SK-N-SH (cell line): Measurements from ENCODE around the gene COBL. TPM values are rescaled to one million over a fixed set of nuclear protein-coding genes. Genes with fewer than 3 reads are reported as not detected.

ENCODE experiments used
- CTCF ChIA-PET: fragments of 300-600, 350-600 bp; formaldehyde crosslinking; extraction: SDS; loops from one replicate; lab custom pipeline; 2021; lab: Yijun Ruan, JAX
- POLR2A ChIA-PET: fragments of 350-600 bp; sonication (Branson Sonifier 250); formaldehyde crosslinking; extraction: SDS; loops from one replicate; lab custom pipeline; 2020; ENCODE audit warnings: antibody characterized with exemption, inconsistent platforms; lab: Yijun Ruan, JAX
- DNase-seq: peaks from one replicate; pipeline ENCODE4 v3.0.0; 2012
- H2AFZ ChIP-seq: fragments of 200-600 bp; sonication (generic); 2 replicates; pipeline ENCODE4 v1.8.1; 2016; ENCODE audit warnings: antibody characterized with exemption, mild to moderate bottlenecking, low read depth
- H3F3A ChIP-seq: fragments of 200-600 bp; sonication (generic); replicated peaks from 2 replicates; pipeline ENCODE3; 2016; ENCODE audit warnings: antibody characterized with exemption, mild to moderate bottlenecking; ENCODE audit not compliant: insufficient read depth
- H3K27ac ChIP-seq, 2 experiments: fragments of 200-500 bp in 1 of 2; fragments of 200-600 bp in 1 of 2; sonication (Bioruptor generic) in 1 of 2; sonication (generic), shearing (Covaris generic) in 1 of 2; 2 replicates each; pipeline versions ENCODE4 v1.5.1 to v1.6.1; 2014 to 2016; ENCODE audit warnings: low read depth in 2 of 2, inconsistent platforms in 1 of 2, low read length in 1 of 2, mild to moderate bottlenecking in 1 of 2, mixed read lengths in 1 of 2
- H3K27me3 ChIP-seq: fragments of 200-600 bp; sonication (generic), shearing (Covaris generic); 2 replicates; pipeline ENCODE4 v1.6.1; 2016; ENCODE audit warnings: mixed run types; ENCODE audit not compliant: insufficient read depth
- H3K36me3 ChIP-seq, 2 experiments: fragments of 200-500 bp in 1 of 2; fragments of 200-600 bp in 1 of 2; sonication (Bioruptor generic) in 1 of 2; sonication (generic) in 1 of 2; replicated peaks in 1 of 2; 2 replicates each; pipeline versions ENCODE3 to v1.5.1; 2014 to 2016; ENCODE audit warnings: low read length in 1 of 2, mild to moderate bottlenecking in 1 of 2; ENCODE audit not compliant: insufficient read depth in 2 of 2, control insufficient read depth in 1 of 2
- H3K4me1 ChIP-seq, 2 experiments: fragments of 200-500 bp in 1 of 2; fragments of 200-600 bp in 1 of 2; sonication (Bioruptor generic) in 1 of 2; sonication (generic), shearing (Covaris generic) in 1 of 2; 2 replicates each; pipeline versions ENCODE4 v1.5.1 to v1.6.1; 2014 to 2016; ENCODE audit warnings: low read depth in 1 of 2, low read length in 1 of 2, mixed run types in 1 of 2; ENCODE audit not compliant: insufficient read depth in 2 of 2, control insufficient read depth in 1 of 2
- H3K4me2 ChIP-seq: fragments of 200-600 bp; sonication (generic), shearing (Covaris generic); 2 replicates; pipeline ENCODE4 v1.6.1; 2017; ENCODE audit warnings: mixed run types
- H3K4me3 ChIP-seq, 2 experiments: fragments of 200-500 bp in 1 of 2; fragments of 200-600 bp in 1 of 2; sonication (Bioruptor generic) in 1 of 2; sonication (generic), shearing (Covaris generic) in 1 of 2; 2 replicates each; pipeline versions ENCODE4 v1.5.1 to v1.8.1; 2014 to 2016; ENCODE audit warnings: low read depth in 2 of 2, inconsistent platforms in 1 of 2, low read length in 1 of 2, mild to moderate bottlenecking in 1 of 2, mixed read lengths in 1 of 2, moderate library complexity in 1 of 2
- H3K79me2 ChIP-seq: fragments of 200-600 bp; sonication (generic); 2 replicates; pipeline ENCODE4 v1.8.1; 2017; ENCODE audit warnings: mild to moderate bottlenecking; ENCODE audit not compliant: insufficient read depth
- H3K9ac ChIP-seq: fragments of 200-600 bp; sonication (generic); 2 replicates; pipeline ENCODE4 v1.6.1; 2017; ENCODE audit warnings: mixed run types
- H3K9me2 ChIP-seq: fragments of 200-600 bp; sonication (generic); 2 replicates; pipeline ENCODE4 v1.6.1; 2017; ENCODE audit warnings: mixed run types
- H3K9me3 ChIP-seq: fragments of 200-600 bp; sonication (generic); 2 replicates; pipeline ENCODE4 v1.6.1; 2017; ENCODE audit warnings: mixed run types, mild to moderate bottlenecking, moderate library complexity
- H4K20me1 ChIP-seq: fragments of 200-600 bp; sonication (generic); 2 replicates; pipeline ENCODE4 v1.6.1; 2017; ENCODE audit warnings: mild to moderate bottlenecking, mixed run types; ENCODE audit not compliant: insufficient read depth
- ELF1 ChIP-seq: IDR thresholded peaks from 2 replicates; pipeline ENCODE4 v1.4.0; 2012
- EZH2phosphoT487 ChIP-seq: fragments of 200-600 bp; sonication (generic); IDR thresholded peaks from 2 replicates; pipeline ENCODE4 v1.6.1; 2017; ENCODE audit warnings: low read depth, mixed run types, mild to moderate bottlenecking, antibody characterized with exemption, moderate library complexity, borderline replicate concordance
- GATA2 ChIP-seq: sonication (generic); formaldehyde crosslinking; IDR thresholded peaks from 2 replicates; pipeline ENCODE4 v1.5.0; 2020; ENCODE audit warnings: mild to moderate bottlenecking, missing genetic modification reagents
- JUND ChIP-seq: IDR thresholded peaks from 2 replicates; pipeline ENCODE4 v1.4.0; 2012
- SMC3 ChIP-seq: IDR thresholded peaks from 2 replicates; pipeline ENCODE4 v1.6.1; 2012; ENCODE audit warnings: low read depth, low read length, improper control_type of control experiment
- YY1 ChIP-seq: IDR thresholded peaks from 2 replicates; pipeline ENCODE4 v1.4.0; 2012; ENCODE audit warnings: low read depth, mild to moderate bottlenecking
- WGBS: methylation state at CpG from one replicate; pipeline ENCODE4 v1.1.6; 2017; ENCODE audit warnings: low lambda C conversion rate; 5-methylcytosine and 5-hydroxymethylcytosine counted together
- polyA plus RNA-seq, 3 experiments: library from polyadenylated mRNA; depleted of rRNA; stranded (reverse); fragments of >200 nt; gene quantifications; 2 replicates each; pipeline ENCODE4 v1.2.3, GENCODE V29; 2012
- TF ChIP-seq, protein P1 (sequence below): fragments of 150-350 bp; IDR thresholded peaks from 2 replicates; pipeline ENCODE4 v1.6.1; 2016; ENCODE audit warnings: mild to moderate bottlenecking, low read depth, low read length
- TF ChIP-seq, protein P2 (sequence below): IDR thresholded peaks from 2 replicates; pipeline ENCODE4 v1.4.0; 2012; ENCODE audit warnings: low read depth
- TF ChIP-seq, protein P3 (sequence below): IDR thresholded peaks from 2 replicates; pipeline ENCODE4 v1.4.0; 2012; ENCODE audit warnings: low read depth, borderline replicate concordance
- TF ChIP-seq, protein P4 (sequence below): fragments of 150-350 bp; IDR thresholded peaks from 2 replicates; pipeline ENCODE4 v1.6.1; 2017; ENCODE audit warnings: antibody characterized with exemption, low read length, low read depth, borderline replicate concordance

COBL gene
- polyA plus RNA-seq, 1 of the 3 experiments (the other 2 are of a cell fraction) = under 0.01 TPM

DNA sequence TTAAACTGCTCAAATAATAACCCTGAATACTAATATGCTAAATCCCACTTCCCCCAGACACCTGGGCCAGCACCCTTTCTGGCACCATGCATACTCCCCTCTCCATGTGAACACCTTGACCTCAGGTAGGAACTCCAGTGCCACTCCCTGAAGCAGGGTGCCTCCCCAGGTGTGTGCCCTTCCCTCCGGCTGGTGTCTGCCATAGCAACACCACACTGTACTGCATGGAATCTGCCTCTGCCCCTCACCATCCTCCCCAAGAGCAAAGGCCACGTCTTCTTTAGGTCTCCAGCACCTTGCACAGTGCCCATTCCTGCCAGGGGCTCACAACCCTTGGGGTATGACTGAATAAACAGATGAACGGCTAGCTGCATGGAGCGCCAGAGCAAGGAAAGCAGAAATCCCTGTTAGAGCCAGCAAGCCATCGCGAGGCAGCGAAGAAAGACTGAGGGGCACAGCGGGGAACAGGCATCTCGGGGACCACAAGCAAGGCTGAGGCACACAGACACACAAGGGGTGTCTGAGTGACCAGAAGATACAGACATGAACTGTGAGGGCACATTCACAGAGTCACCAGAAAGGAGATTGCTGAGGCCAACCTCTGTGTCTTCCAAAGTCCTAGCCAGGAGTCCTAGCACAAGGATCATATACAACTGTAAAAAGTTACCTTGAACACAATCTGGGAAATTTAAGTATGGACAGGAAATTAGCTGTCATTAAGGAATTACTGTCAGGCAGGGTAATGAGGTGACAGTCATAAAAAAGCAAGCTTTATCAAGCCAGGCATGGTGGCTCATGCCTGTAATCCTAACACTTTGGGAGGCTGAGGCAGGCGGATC is 25.7 kb downstream of the COBL start:
- Histone ChIP-seq H3K4me2 (no peak overlapping the region), H3K27me3 (no peaks in the 10 kb centered on the region), H3K9me2 (peaks cover under 1% of the 10 kb centered on the region; the same call in 1 of the 2 replicates), H3K4me3 (no peak overlapping the region), H4K20me1 (no peaks in the 10 kb centered on the region), H3K4me1 (no peaks in the 10 kb centered on the region), H3K36me3 (no peaks in the 10 kb centered on the region), H3K9me3 (no peaks in the 10 kb centered on the region), H3K79me2 (no peaks in the 10 kb centered on the region), H3K27ac (no peak overlapping the region), H3F3A (no peaks in the 10 kb centered on the region), H3K9ac (no peak overlapping the region), H2AFZ (no peak overlapping the region)
- POLR2A ChIA-PET = no interaction called here
- TF ChIP-seq JUND = no peak
- no peak for TF ChIP-seq ELF1
- CTCF ChIA-PET = interaction anchor here (1.2 kb wide), 1 partner anchor 29 kb away, joined by 3 read pairs; no protein-coding TSS in a partner anchor
- WGBS = 53% methylated on average over 10 of the region's 10 CpGs
- DNase-seq = no peak

DNA sequence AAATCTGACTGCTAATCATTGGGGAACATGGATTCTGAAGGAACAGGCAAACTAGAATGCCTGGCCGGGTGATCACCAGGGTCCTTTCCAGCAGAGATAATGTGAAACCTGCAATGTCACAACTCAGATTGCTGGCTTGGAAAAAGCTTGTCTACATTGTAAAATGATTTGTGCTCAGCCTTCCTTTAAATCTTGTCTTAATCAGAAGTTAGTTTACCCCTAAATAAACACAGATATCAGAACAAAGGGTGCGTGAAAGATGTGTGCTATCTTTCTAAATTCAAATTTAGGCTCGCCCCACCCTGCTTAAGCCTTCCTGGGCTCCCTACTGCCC is 26.3 kb downstream of the COBL start:
- TF ChIP-seq, protein P1, sequence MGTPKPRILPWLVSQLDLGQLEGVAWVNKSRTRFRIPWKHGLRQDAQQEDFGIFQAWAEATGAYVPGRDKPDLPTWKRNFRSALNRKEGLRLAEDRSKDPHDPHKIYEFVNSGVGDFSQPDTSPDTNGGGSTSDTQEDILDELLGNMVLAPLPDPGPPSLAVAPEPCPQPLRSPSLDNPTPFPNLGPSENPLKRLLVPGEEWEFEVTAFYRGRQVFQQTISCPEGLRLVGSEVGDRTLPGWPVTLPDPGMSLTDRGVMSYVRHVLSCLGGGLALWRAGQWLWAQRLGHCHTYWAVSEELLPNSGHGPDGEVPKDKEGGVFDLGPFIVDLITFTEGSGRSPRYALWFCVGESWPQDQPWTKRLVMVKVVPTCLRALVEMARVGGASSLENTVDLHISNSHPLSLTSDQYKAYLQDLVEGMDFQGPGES = no peak
- TF ChIP-seq, protein P2, sequence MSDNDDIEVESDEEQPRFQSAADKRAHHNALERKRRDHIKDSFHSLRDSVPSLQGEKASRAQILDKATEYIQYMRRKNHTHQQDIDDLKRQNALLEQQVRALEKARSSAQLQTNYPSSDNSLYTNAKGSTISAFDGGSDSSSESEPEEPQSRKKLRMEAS = no peak
- TF ChIP-seq GATA2 = no peak
- no peak for TF ChIP-seq YY1
- TF ChIP-seq, protein P3, sequence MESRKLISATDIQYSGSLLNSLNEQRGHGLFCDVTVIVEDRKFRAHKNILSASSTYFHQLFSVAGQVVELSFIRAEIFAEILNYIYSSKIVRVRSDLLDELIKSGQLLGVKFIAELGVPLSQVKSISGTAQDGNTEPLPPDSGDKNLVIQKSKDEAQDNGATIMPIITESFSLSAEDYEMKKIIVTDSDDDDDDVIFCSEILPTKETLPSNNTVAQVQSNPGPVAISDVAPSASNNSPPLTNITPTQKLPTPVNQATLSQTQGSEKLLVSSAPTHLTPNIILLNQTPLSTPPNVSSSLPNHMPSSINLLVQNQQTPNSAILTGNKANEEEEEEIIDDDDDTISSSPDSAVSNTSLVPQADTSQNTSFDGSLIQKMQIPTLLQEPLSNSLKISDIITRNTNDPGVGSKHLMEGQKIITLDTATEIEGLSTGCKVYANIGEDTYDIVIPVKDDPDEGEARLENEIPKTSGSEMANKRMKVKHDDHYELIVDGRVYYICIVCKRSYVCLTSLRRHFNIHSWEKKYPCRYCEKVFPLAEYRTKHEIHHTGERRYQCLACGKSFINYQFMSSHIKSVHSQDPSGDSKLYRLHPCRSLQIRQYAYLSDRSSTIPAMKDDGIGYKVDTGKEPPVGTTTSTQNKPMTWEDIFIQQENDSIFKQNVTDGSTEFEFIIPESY = no peak
- TF ChIP-seq, protein P4, sequence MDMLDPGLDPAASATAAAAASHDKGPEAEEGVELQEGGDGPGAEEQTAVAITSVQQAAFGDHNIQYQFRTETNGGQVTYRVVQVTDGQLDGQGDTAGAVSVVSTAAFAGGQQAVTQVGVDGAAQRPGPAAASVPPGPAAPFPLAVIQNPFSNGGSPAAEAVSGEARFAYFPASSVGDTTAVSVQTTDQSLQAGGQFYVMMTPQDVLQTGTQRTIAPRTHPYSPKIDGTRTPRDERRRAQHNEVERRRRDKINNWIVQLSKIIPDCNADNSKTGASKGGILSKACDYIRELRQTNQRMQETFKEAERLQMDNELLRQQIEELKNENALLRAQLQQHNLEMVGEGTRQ = no peak
- TF ChIP-seq SMC3 = no peak
- TF ChIP-seq EZH2phosphoT487 = no peak
- H3K4me3 ChIP-seq = no peak overlapping the region
- no peaks in the 10 kb centered on the region for H3K79me2 ChIP-seq
- no peak for DNase-seq
- no peak overlapping the region for H3K27ac ChIP-seq
- peaks cover 4% of the 10 kb centered on the region; the same call in 1 of the 2 replicates for H3K9me2 ChIP-seq
- no peak overlapping the region for H3K4me2 ChIP-seq
- H3F3A ChIP-seq = no peaks in the 10 kb centered on the region
- no peaks in the 10 kb centered on the region for H3K27me3 ChIP-seq
- no peak overlapping the region for H3K9ac ChIP-seq
- no peaks in the 10 kb centered on the region for H3K36me3 ChIP-seq
- H3K9me3 ChIP-seq = no peaks in the 10 kb centered on the region
- H2AFZ ChIP-seq = no peak overlapping the region
- no peaks in the 10 kb centered on the region for H3K4me1 ChIP-seq
- 21% methylated on average over 3 of the region's 3 CpGs for WGBS
- ChIA-PET POLR2A (no interaction called here), CTCF (interaction anchor here (1.2 kb wide), 1 partner anchor 28 kb away, joined by 3 read pairs; no protein-coding TSS in a partner anchor)
- H4K20me1 ChIP-seq = no peaks in the 10 kb centered on the region
